ENCODE data around the gene PTK7.

PTK7 gene

DNA sequence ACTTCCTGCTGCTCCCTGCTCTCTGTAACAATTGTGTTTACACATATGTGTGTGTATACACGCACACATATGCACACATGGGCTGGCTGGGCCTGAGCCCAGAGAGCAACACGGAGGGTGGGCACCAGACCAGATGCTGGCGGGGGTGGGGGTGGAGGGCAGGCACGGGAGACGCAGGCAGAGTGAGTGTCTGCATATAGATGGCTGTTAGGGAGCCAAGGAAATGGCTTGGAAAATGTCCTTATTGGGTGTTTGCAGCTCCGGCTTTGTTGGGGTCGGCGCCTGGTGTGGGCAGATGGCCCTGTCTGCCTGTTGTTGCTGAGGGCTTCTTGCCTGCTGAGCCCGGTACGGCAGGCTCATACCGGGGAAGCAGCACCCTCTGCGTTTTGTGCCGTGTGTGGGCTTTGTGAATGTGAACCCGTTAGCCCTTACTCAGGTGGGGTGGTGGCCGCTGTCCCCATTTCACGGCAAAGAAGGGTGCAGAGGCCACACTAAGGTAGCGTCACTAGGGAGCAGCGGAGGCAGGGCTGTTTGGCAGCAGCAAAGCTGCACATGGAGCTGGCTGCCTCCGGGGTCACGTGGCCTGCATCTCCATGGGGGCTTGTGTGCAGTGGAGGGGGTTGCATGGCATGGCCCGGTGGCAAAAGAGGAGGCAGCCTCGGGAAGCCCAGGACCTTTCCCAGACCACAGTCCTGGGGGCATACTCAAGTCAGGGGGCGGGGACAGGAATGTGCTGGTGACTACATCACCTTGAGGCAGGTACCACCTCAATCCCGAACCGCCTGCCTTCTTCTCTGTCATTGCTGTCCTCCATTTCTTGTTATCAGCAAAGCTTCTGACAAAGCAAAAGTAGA, 47.6 kb downstream of the PTK7 start:
- TF ChIP-seq, protein P1, sequence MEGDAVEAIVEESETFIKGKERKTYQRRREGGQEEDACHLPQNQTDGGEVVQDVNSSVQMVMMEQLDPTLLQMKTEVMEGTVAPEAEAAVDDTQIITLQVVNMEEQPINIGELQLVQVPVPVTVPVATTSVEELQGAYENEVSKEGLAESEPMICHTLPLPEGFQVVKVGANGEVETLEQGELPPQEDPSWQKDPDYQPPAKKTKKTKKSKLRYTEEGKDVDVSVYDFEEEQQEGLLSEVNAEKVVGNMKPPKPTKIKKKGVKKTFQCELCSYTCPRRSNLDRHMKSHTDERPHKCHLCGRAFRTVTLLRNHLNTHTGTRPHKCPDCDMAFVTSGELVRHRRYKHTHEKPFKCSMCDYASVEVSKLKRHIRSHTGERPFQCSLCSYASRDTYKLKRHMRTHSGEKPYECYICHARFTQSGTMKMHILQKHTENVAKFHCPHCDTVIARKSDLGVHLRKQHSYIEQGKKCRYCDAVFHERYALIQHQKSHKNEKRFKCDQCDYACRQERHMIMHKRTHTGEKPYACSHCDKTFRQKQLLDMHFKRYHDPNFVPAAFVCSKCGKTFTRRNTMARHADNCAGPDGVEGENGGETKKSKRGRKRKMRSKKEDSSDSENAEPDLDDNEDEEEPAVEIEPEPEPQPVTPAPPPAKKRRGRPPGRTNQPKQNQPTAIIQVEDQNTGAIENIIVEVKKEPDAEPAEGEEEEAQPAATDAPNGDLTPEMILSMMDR (IDR thresholded peaks at IDR 0.05; ENCODE audit: extremely low read depth, missing control alignments): no peak
- DNase-seq (ENCODE audit: low spot score): no peak

DNA sequence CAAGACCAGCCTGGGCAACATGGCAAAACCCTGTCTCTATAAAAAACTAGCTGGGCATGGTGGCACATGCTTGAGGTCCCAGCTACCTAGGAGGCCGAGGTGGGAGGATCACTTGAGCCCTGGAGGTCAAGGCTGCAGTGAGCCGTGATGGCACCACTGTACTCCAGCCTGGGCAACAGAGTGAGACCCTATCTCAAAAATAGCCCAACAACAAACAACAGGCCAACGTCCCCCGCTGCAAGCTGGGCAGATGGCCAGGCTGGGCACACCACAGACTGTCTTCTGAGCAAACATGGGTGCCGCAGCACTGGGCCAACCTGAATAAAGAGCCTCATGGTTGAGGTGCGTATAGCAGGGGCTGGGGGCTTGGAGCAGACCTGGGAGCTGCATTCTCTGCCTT, 48.4 kb downstream of the PTK7 start:
- TF ChIP-seq, protein P1 (IDR thresholded peaks at IDR 0.05; ENCODE audit: extremely low read depth, missing control alignments): no peak
- DNase-seq (ENCODE audit: low spot score): no peak

DNA sequence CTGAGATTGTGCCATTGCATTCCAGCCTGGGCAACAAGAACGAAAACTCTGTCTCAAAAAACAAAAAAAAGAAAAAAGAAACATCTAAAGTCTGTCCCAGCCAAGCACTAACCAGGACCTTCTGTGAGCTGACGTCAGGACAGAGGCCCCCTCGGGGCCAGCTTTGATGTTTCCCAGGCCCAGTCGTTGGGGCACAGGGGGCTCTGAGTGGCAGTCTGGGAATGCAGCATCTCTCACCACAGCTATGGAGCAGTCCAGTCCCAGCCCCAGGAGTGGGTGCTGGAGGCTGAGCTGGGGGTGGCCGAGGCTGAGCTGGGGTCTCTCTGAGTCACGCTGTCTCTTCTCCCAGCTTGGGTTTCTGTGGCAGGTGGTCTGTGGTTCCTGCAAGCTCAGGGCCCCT, 49.0 kb downstream of the PTK7 start:
- DNase-seq (ENCODE audit: low spot score): no peak
- TF ChIP-seq, protein P1 (IDR thresholded peaks at IDR 0.05; ENCODE audit: extremely low read depth, missing control alignments): no peak

DNA sequence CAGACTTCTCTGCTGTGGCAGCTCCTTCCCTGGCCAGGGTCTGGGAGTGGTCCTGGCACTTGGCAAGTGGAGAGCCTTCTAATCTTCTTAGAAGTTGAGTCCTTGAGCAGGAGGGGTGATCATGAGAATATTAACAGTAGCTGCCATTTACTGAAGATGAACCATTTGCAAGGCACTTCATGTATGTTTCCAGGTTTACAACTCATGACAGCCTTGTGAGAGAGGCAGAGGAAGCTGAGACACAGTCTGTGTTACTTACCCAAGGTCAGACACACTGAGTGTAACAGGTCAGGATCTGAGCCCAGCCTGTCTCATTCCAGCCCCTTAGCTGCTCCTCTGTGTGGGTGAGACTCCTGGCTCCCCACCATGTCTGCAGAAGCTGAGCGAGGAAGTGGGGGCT, 49.4 kb downstream of the PTK7 start:
- TF ChIP-seq, protein P1 (IDR thresholded peaks at IDR 0.05; ENCODE audit: extremely low read depth, missing control alignments): no peak
- DNase-seq (ENCODE audit: low spot score): no peak

DNA sequence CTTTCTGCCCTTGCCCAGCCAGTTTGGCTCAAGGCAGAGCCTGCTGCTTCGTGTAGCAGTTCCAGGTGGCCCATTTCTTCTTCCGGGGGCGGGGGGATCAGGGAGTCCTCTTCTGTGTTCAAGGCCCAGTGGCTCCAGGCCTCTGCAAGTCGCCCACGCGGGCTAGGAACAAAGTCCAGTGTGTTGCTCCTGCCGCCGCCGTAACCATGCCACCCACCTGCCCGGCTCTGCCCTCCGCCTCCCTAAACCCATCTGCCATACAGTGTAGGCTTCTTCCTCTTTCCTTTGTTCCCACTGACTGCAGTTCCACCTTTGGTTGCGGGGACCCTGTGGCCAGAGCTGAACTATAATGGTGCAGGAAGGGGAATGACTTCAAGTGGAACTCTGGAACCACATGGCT, 51.1 kb downstream of the PTK7 start:
- DNase-seq (ENCODE audit: low spot score): no peak
- TF ChIP-seq, protein P1 (IDR thresholded peaks at IDR 0.05; ENCODE audit: extremely low read depth, missing control alignments): no peak

DNA sequence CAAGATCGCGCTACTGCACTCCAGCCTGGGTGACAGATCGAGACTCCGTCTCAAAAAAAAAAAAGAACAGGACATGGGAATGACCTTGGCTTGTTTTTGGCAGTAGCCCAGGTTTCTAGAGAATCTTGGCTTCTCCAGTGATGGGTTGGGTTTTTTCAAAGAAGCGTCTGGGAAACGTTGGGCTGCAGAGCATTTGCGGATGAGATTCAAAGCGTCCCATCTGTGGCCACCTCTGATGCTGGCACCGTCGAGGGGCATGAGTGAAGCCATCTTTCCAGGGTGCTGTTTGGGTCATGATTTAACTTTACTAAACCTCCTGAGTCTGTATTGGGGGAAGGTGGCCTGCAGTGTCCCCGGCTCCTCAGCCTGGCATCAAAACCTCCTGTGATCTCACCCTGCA, 51.8 kb downstream of the PTK7 start:
- TF ChIP-seq, protein P1 (IDR thresholded peaks at IDR 0.05; ENCODE audit: extremely low read depth, missing control alignments): no peak
- DNase-seq (ENCODE audit: low spot score): no peak

DNA sequence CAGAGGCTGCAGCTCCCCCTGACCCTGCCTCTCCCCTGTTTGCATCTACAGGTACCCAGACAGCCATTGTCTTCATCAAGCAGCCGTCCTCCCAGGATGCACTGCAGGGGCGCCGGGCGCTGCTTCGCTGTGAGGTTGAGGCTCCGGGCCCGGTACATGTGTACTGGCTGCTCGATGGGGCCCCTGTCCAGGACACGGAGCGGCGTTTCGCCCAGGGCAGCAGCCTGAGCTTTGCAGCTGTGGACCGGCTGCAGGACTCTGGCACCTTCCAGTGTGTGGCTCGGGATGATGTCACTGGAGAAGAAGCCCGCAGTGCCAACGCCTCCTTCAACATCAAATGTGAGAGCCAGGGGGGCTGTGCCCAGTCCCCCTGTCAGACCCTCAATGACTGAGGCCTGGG, 52.8 kb downstream of the PTK7 start:
- TF ChIP-seq, protein P1 (IDR thresholded peaks at IDR 0.05; ENCODE audit: extremely low read depth, missing control alignments): no peak
- DNase-seq (ENCODE audit: low spot score): no peak
